GM12878 (cell line): ENCODE results near the gene DISP3. TPM values are rescaled to one million over a fixed set of nuclear protein-coding genes. Genes with fewer than 3 reads are reported as not detected.

ENCODE experiments used
- ATAC-seq: fragments of 200-7000 bp; cut with Tn5 transposase; 3 replicates; pipeline ENCODE4 v1.9.1; 2020; ENCODE audit warnings: mild to moderate bottlenecking, moderate library complexity
- BruUV-seq: library from RNA; stranded (reverse); fragments of 400-500 nt; replicated peaks from 2 replicates; lab custom pipeline; 2021; lab: Mats Ljungman, UMichigan
- CTCF ChIA-PET: fragments of 300-600 bp; sonication (Branson Sonifier 250); formaldehyde crosslinking; extraction: SDS; loops from one replicate; lab custom pipeline; 2021; ENCODE audit warnings: inconsistent platforms; lab: Yijun Ruan, JAX
- POLR2A ChIA-PET: fragments of 350-600 bp; formaldehyde crosslinking; extraction: SDS; loops from one replicate; lab custom pipeline; 2021; ENCODE audit warnings: inconsistent platforms; lab: Charles Lee
- RAD21 ChIA-PET: fragments of 300-600 bp; sonication (Branson Sonifier 250); formaldehyde crosslinking; loops from one replicate; lab custom pipeline; 2023; ENCODE audit warnings: antibody characterized with exemption; ENCODE audit not compliant: unreplicated experiment; lab: Charles Lee
- SMC1A ChIA-PET: fragments of 300-600 bp; sonication (Branson Sonifier 250); formaldehyde crosslinking; loops from one replicate; lab custom pipeline; 2023; ENCODE audit not compliant: unreplicated experiment, uncharacterized antibody; lab: Charles Lee
- DNase-seq: peaks from one replicate; pipeline ENCODE4 v3.0.0-alpha.2; 2011; ENCODE audit warnings: low read depth, low spot score
- FAIRE-seq: peaks from 3 replicates; lab custom pipeline; 2011; peaks lifted over from hg19 to GRCh38; lab: Jason Lieb, UNC
- H2AFZ ChIP-seq: 2 replicates; pipeline ENCODE4 v1.6.0; 2011; ENCODE audit warnings: low read depth, low read length, control low read depth; ENCODE audit not compliant: control insufficient read depth
- H3K27ac ChIP-seq: 2 replicates; pipeline ENCODE4 v1.5.1; 2011; ENCODE audit warnings: control low read depth; ENCODE audit not compliant: control insufficient read depth, insufficient read depth
- H3K27me3 ChIP-seq, 2 experiments: replicated peaks in 1 of 2; 2 replicates each; pipeline versions ENCODE4 v1.6.0 to v1.6.1; 2011; ENCODE audit warnings: low read length in 1 of 2; ENCODE audit not compliant: control insufficient read depth in 2 of 2, insufficient read depth in 2 of 2
- H3K36me3 ChIP-seq, 2 experiments: 2 replicates each; pipeline ENCODE4 v1.5.1; 2011; ENCODE audit warnings: low read length in 1 of 2; ENCODE audit not compliant: control insufficient read depth in 2 of 2, insufficient read depth in 2 of 2
- H3K4me1 ChIP-seq: 2 replicates; pipeline ENCODE4 v1.6.1; 2011; ENCODE audit warnings: mild to moderate bottlenecking, low read length, moderate library complexity, mixed read lengths; ENCODE audit not compliant: control insufficient read depth, insufficient read depth
- H3K4me2 ChIP-seq: 2 replicates; pipeline ENCODE4 v1.6.0; 2011; ENCODE audit warnings: control low read depth; ENCODE audit not compliant: control insufficient read depth, insufficient read depth
- H3K4me3 ChIP-seq: fragments of 200-600 bp; sonication (generic); 2 replicates; pipeline ENCODE4 v1.5.1; 2016
- H3K79me2 ChIP-seq: 2 replicates; pipeline ENCODE4 v1.6.0; 2011; ENCODE audit warnings: low read length; ENCODE audit not compliant: control insufficient read depth, insufficient read depth
- H3K9ac ChIP-seq: 2 replicates; pipeline ENCODE4 v1.8.0; 2011; ENCODE audit warnings: low read length, control low read depth, mixed read lengths; ENCODE audit not compliant: control insufficient read depth, insufficient read depth
- H3K9me3 ChIP-seq: replicated peaks from 3 replicates; pipeline ENCODE4 v1.5.1; 2011; ENCODE audit warnings: mild to moderate bottlenecking, low read length; ENCODE audit not compliant: control insufficient read depth, insufficient read depth
- H4K20me1 ChIP-seq: 2 replicates; pipeline ENCODE4 v1.6.0; 2011; ENCODE audit not compliant: control insufficient read depth, insufficient read depth
- BHLHE40 ChIP-seq, 2 experiments: fragments of 450-650 bp in 1 of 2; IDR thresholded peaks; 2 replicates each; pipeline ENCODE4 v1.6.1; 2011 to 2017; ENCODE audit warnings: low read depth in 2 of 2, borderline replicate concordance in 1 of 2, improper control_type of control experiment in 1 of 2, low read length in 1 of 2, mild to moderate bottlenecking in 1 of 2
- CBFB ChIP-seq: IDR thresholded peaks from 2 replicates; pipeline ENCODE4 v1.6.1; 2016; ENCODE audit warnings: antibody characterized with exemption, low read depth
- CHD1 ChIP-seq: IDR thresholded peaks from 2 replicates; pipeline ENCODE4 v1.6.1; 2012; ENCODE audit warnings: low read depth, low read length, improper control_type of control experiment
- CHD2 ChIP-seq: IDR thresholded peaks from 2 replicates; pipeline ENCODE4 v1.6.1; 2011; ENCODE audit warnings: low read depth, low read length, improper control_type of control experiment, borderline replicate concordance
- CREB1 ChIP-seq: IDR thresholded peaks from 2 replicates; pipeline ENCODE4 v1.6.1; 2012; ENCODE audit warnings: low read depth, mild to moderate bottlenecking, inconsistent platforms
- E4F1 ChIP-seq: fragments of 450-650 bp; IDR thresholded peaks from 2 replicates; pipeline ENCODE4 v1.6.1; 2018; ENCODE audit warnings: borderline replicate concordance, mild to moderate bottlenecking; ENCODE audit not compliant: partially characterized antibody
- HCFC1 ChIP-seq: fragments of 150-350 bp; IDR thresholded peaks from 2 replicates; pipeline ENCODE4 v1.6.1; 2014; ENCODE audit warnings: low read length
- IKZF1 ChIP-seq: fragments of 450-650 bp; conservative IDR thresholded peaks from 2 replicates; pipeline ENCODE4 v1.6.1; 2017; ENCODE audit warnings: antibody characterized with exemption, mild to moderate bottlenecking
- LARP7 ChIP-seq: fragments of 450-650 bp; IDR thresholded peaks from 2 replicates; pipeline ENCODE4 v1.6.1; 2017; ENCODE audit warnings: mild to moderate bottlenecking
- MTA3 ChIP-seq: IDR thresholded peaks from 2 replicates; pipeline ENCODE4 v1.6.1; 2012; ENCODE audit warnings: low read length, inconsistent platforms, borderline replicate concordance
- NFYA ChIP-seq: IDR thresholded peaks from 2 replicates; pipeline ENCODE4 v1.6.1; 2011; ENCODE audit warnings: low read depth, mild to moderate bottlenecking, low read length, improper control_type of control experiment, borderline replicate concordance
- NR2C2 ChIP-seq: IDR thresholded peaks from 2 replicates; pipeline ENCODE4 v1.6.1; 2011; ENCODE audit warnings: borderline replicate concordance, low read depth; ENCODE audit not compliant: control insufficient read depth, insufficient read length
- POLR2AphosphoS2 ChIP-seq: IDR thresholded peaks from 2 replicates; pipeline ENCODE4 v1.6.1; 2011; ENCODE audit warnings: low read depth, mild to moderate bottlenecking, low read length, improper control_type of control experiment, moderate library complexity
- RUNX3 ChIP-seq: IDR thresholded peaks from 2 replicates; pipeline ENCODE4 v1.6.1; 2012; ENCODE audit warnings: low read length, inconsistent platforms
- SMAD5 ChIP-seq: IDR thresholded peaks from 2 replicates; pipeline ENCODE4 v1.6.1; 2016; ENCODE audit warnings: antibody characterized with exemption, low read depth
- SUZ12 ChIP-seq: fragments of 200-600 bp; sonication (generic); IDR thresholded peaks from one replicate; pipeline ENCODE4 v1.6.1; 2018; ENCODE audit warnings: antibody characterized with exemption, mild to moderate bottlenecking; ENCODE audit not compliant: unreplicated experiment
- TCF7 ChIP-seq: IDR thresholded peaks from 2 replicates; pipeline ENCODE4 v1.6.1; 2014; ENCODE audit warnings: antibody characterized with exemption, borderline replicate concordance
- YBX1 ChIP-seq: fragments of 450-650 bp; IDR thresholded peaks from 2 replicates; pipeline ENCODE4 v1.6.1; 2016; ENCODE audit warnings: antibody characterized with exemption
- ZNF592 ChIP-seq: fragments of 450-650 bp; IDR thresholded peaks from 2 replicates; pipeline ENCODE4 v1.6.1; 2017; ENCODE audit warnings: mild to moderate bottlenecking, moderate library complexity
- WGBS: methylation state at CpG from one replicate; pipeline ENCODE4 v1.1.6; 2016; ENCODE audit warnings: low lambda C conversion rate; ENCODE audit not compliant: insufficient replicate concordance, insufficient coverage; ENCODE audit errors: missing lambda C conversion rate; 5-methylcytosine and 5-hydroxymethylcytosine counted together
- in situ Hi-C: fragments of 300-500 bp; cut with MboI; formaldehyde crosslinking; loops from 9 replicates; pipeline ENCODE4 v1.14.3; 2018; ENCODE audit warnings: mixed read lengths
- intact Hi-C: fragments of 100-400 bp; cut with micrococcal nuclease; formaldehyde crosslinking; loops from one replicate; pipeline ENCODE4 v1.14.2; 2022; ENCODE audit not compliant: unreplicated experiment
- polyA plus RNA-seq, 11 experiments: library from polyadenylated mRNA; depleted of rRNA in 4 of 11; unstranded in 6 of 11; stranded (reverse) in 5 of 11; fragments of >200 nt; fragmentation: Nextera tagmentation in 4 of 11; fragmentation: Illumina TruSeq in 1 of 11; extraction: Ambion mirVana in 4 of 11; extraction: Trizol in 1 of 11; gene quantifications; 1 replicate in 1 of 11; 2 replicates in 10 of 11; pipeline versions ENCODE4 v1.2.1 to v1.2.3, GENCODE V29; 2011 to 2016; ENCODE audit warnings: inconsistent platforms in 2 of 11, missing spikeins in 2 of 11, low read depth in 1 of 11
- total RNA-seq, 4 experiments: library from RNA; depleted of rRNA in 3 of 4; stranded (reverse); fragments of >200 nt in 3 of 4; fragmentation: Illumina TruSeq in 1 of 4; extraction: Trizol in 1 of 4; gene quantifications; 2 replicates each; pipeline versions ENCODE4 v1.2.1 to v1.2.3, GENCODE V29; 2013 to 2021

DISP3 gene
- total and polyA plus RNA-seq, 10 of the 15 experiments (the other 5 are each of a cell fraction or from before 2014, with no cell fraction given): under 0.01 to 0.18 (median 0.09) TPM; not detected in 2

GRCh38 chr1:11534846-11535245 lies 55.9 kb downstream of the DISP3 start (continued):
- TF ChIP-seq E4F1: no peak
- TF ChIP-seq HCFC1: no peak
- no peak for TF ChIP-seq MTA3
- no peak for TF ChIP-seq IKZF1

- H3K4me2 ChIP-seq: no peak overlapping the region
- CTCF ChIA-PET: no interaction called here
- DNase-seq (no peak), ATAC-seq (no peak), FAIRE-seq (no peak)
- TF ChIP-seq BHLHE40 (IDR thresholded peaks at IDR 0.05; ENCODE audit: borderline replicate concordance in 1 of 2, low read depth in 2 of 2, low read length in 1 of 2) (no peak), SUZ12 (no peak), NFYA (no peak), CBFB (no peak), ZNF592 (no peak), CHD2 (no peak), LARP7 (no peak), YBX1 (no peak), CREB1 (no peak), NR2C2 (no peak), RUNX3 (no peak), TCF7 (no peak), POLR2AphosphoS2 (no peak), CHD1 (no peak), SMAD5 (no peak)
- intact Hi-C loops (no loop called here), in situ Hi-C loops (no loop called here)
- H3K36me3 ChIP-seq: no peaks in the 10 kb centered on the region
- 48% methylated on average over 12 of the region's 12 CpGs for WGBS
- no peak overlapping the region for H3K27ac ChIP-seq
- no peak overlapping the region for H3K9ac ChIP-seq
- POLR2A ChIA-PET: no interaction called here
- no peak overlapping the region for H2AFZ ChIP-seq
- no peaks in the 10 kb centered on the region for H3K4me1 ChIP-seq
- H4K20me1 ChIP-seq: no peaks in the 10 kb centered on the region
- H3K4me3 ChIP-seq: no peak overlapping the region
- no peaks in the 10 kb centered on the region for H3K79me2 ChIP-seq
- RAD21 ChIA-PET: no interaction called here
- SMC1A ChIA-PET: no interaction called here
- H3K9me3 ChIP-seq: no peaks in the 10 kb centered on the region
- H3K27me3 ChIP-seq: peaks cover 0 to 2% of the 10 kb centered on the region in 2 experiments; a peak in 1 of 4 replicates
- BruUV-seq: no TSS peak
Measured at GRCh38 chr1:11535316-11535715, 56.4 kb downstream of the DISP3 start.
